ENCODE data around the gene PRRT4.
A peak's percentile ranks its signal among the peaks of the same experiment; 100 is the strongest.

Gene PRRT4

DNA sequence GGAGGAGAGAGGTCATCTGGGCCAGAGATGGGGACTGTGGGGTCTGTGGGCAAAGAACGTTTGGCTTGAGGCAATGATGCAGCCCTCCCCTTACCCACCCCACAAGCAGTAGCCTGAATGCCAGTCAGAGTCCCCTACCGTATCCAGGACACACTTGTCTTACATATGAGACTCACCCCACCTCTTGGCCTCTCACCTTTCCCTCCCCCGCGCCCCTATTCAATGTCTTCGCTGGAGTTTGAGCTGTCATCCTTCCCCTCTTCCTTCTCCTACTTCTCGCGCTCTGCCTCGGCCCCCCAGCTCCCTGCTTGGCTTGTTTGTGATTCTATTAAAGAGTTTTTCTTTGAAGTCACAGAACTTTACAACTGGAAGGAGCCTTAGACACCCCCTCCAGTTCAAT is 8.9 kb downstream of the PRRT4 start:
- TF ChIP-seq POLR2A (IDR thresholded peaks at IDR 0.05; ENCODE audit: low read depth, low read length), result no peak
- no peak for TF ChIP-seq TAF1 (IDR thresholded peaks at IDR 0.05; ENCODE audit: borderline replicate concordance, low read depth, low read length)
- TF ChIP-seq POLR2AphosphoS5 (IDR thresholded peaks at IDR 0.05; ENCODE audit: low read depth, low read length), result no peak
- no peak for DNase-seq (ENCODE audit: insufficient read length)
- no peak for FAIRE-seq

DNA sequence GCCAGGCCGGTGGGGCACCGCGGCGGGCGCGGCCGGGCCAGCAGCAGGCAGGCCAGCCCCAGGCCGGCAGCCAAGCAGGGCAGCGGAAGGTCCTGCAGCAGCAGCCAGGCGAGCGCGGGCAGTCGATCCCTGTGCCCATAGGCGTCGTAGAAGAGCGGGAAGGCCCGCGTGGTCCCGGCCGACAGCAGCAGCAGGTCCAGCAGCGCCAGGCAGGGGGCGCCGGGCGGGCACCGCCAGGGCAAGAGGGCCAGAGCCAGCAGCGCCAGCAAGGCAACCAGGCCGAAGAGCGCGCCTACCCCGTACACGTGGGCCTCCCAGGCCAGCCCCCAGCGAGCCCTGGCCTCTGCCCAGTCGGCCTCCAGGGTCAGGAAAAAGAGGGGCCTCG is 9.3 kb downstream of the PRRT4 start:
- no peak for TF ChIP-seq POLR2A (IDR thresholded peaks at IDR 0.05; ENCODE audit: low read depth, low read length)
- no peak for TF ChIP-seq POLR2AphosphoS5 (IDR thresholded peaks at IDR 0.05; ENCODE audit: low read depth, low read length)
- TF ChIP-seq TAF1 (IDR thresholded peaks at IDR 0.05; ENCODE audit: borderline replicate concordance, low read depth, low read length), result no peak
- DNase-seq (ENCODE audit: insufficient read length) (no peak), FAIRE-seq (no peak)

DNA sequence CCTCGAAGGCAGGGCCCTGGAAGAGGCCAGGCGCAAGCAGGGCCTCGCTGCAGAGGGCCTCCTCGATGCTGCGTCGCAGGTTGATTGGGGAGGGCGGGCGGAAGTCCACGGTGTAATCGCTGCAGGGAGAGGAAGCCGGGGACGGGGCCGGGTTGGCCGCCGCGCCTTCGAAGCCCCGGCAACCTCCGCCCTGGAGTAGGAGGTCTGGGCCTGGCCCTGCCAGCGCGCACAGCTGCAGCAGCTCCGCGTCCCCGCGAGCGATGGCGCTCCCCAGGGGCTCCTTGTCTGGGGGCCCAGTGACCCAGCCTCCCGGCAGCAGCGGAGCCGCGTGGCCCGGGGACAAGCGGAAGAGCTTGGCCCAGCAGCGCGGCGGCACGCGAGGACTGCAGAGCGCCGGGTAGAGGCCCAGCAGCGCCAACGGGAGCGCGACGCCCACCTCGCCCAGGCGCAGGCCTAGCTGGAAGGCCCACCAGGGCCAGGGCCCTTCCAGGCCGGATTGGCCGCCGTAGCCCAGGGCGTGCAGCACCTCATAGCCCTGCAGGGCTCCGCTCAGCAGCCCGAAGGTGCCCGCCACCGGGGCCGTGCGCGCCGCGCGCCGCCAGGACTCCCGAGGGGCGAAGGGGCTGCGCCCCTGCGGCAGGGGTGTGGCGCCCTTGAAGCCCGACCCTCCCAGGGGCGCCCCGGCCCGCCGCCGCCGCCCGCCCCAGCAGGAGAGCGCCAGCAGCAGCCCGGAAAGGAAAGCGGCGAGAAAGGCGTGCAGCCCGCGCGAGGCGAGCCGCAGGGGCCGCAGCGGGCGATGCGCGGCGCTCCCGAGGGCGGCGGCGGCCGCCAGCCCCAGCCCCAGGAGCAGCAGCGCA is 10.0 kb downstream of the PRRT4 start:
- FAIRE-seq (no peak), DNase-seq (ENCODE audit: insufficient read length) (no peak)
- no peak for TF ChIP-seq POLR2AphosphoS5 (IDR thresholded peaks at IDR 0.05; ENCODE audit: low read depth, low read length)
- no peak for TF ChIP-seq TAF1 (IDR thresholded peaks at IDR 0.05; ENCODE audit: borderline replicate concordance, low read depth, low read length)
- TF ChIP-seq POLR2A (IDR thresholded peaks at IDR 0.05; ENCODE audit: low read depth, low read length), result no peak

DNA sequence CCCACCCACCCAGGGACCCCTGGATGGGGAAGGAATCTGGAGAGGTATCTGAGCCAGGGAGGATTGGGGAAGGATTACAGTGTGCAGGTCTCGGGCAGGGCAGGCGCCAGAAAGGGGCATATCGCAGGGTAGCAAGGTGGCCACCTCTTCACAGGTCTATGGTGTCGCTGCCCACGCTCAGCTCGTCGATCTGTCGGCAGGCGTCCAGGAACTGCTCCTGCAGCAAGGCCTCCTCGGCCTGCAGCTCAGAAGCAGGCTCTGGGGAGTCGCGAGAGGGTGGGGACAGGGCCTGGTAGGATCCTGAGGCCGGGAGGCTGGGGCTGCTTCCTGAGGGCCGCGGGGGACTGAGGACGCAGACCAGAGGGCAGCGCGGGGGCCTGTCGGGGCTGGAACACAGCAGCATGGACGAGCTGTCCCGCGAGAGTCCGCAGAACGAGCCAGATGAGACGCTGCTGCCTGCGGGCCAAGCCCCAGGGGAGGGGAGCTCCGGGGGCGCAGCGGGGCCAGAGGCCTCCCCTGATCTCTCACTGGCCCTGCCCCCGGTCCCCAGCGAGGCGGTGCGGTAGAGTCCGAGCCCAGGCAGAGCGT is 10.7 kb downstream of the PRRT4 start:
- TF ChIP-seq TAF1 (IDR thresholded peaks at IDR 0.05; ENCODE audit: borderline replicate concordance, low read depth, low read length) (no peak), POLR2A (IDR thresholded peaks at IDR 0.05; ENCODE audit: low read depth, low read length) (no peak), POLR2AphosphoS5 (IDR thresholded peaks at IDR 0.05; ENCODE audit: low read depth, low read length) (no peak)
- FAIRE-seq (no peak), DNase-seq (ENCODE audit: insufficient read length) (no peak)

GRCh38 chr7:128349466-128349825 is 12.0 kb downstream of the PRRT4 start:
- TF ChIP-seq POLR2AphosphoS5 (IDR thresholded peaks at IDR 0.05; ENCODE audit: low read depth, low read length) (no peak), TAF1 (IDR thresholded peaks at IDR 0.05; ENCODE audit: borderline replicate concordance, low read depth, low read length) (no peak), POLR2A (IDR thresholded peaks at IDR 0.05; ENCODE audit: low read depth, low read length) (no peak)
- FAIRE-seq (no peak), DNase-seq (ENCODE audit: insufficient read length) (no peak)

- TF ChIP-seq POLR2AphosphoS5 (IDR thresholded peaks at IDR 0.05; ENCODE audit: low read depth, low read length), result no peak
- TF ChIP-seq TAF1 (IDR thresholded peaks at IDR 0.05; ENCODE audit: borderline replicate concordance, low read depth, low read length), result no peak
- no peak for TF ChIP-seq POLR2A (IDR thresholded peaks at IDR 0.05; ENCODE audit: low read depth, low read length)
- DNase-seq (ENCODE audit: insufficient read length) (no peak), FAIRE-seq (no peak)
Measured at GRCh38 chr7:128347647-128348097, 13.8 kb downstream of the PRRT4 start.

- TF ChIP-seq TAF1 (IDR thresholded peaks at IDR 0.05; ENCODE audit: borderline replicate concordance, low read depth, low read length) (no peak), POLR2A (IDR thresholded peaks at IDR 0.05; ENCODE audit: low read depth, low read length) (no peak), POLR2AphosphoS5 (IDR thresholded peaks at IDR 0.05; ENCODE audit: low read depth, low read length) (no peak)
- FAIRE-seq, result no peak
Measured at GRCh38 chr7:128344431-128344774, 17.1 kb downstream of the PRRT4 start.

GRCh38 chr7:128343554-128344430 is 17.7 kb downstream of the PRRT4 start, which contains the start of gene RBM28:
Gene RBM28, minus strand, starts transcription at chr7:128343908. Its CDS starts 115 bp downstream, at chr7:128343793.
- TF ChIP-seq POLR2AphosphoS5 (IDR thresholded peaks at IDR 0.05; ENCODE audit: low read depth, low read length) (peak; percentile 83), POLR2A (IDR thresholded peaks at IDR 0.05; ENCODE audit: low read depth, low read length) (peak; percentile 91), TAF1 (IDR thresholded peaks at IDR 0.05; ENCODE audit: borderline replicate concordance, low read depth, low read length) (peak; percentile 79)
- peak; percentile 85 for DNase-seq (ENCODE audit: insufficient read length)
- peak; percentile 79 for FAIRE-seq

More at GRCh38 chr7:128344431-128344774, 17.1 kb downstream of the PRRT4 start:
- no peak for DNase-seq (ENCODE audit: insufficient read length)

DNA sequence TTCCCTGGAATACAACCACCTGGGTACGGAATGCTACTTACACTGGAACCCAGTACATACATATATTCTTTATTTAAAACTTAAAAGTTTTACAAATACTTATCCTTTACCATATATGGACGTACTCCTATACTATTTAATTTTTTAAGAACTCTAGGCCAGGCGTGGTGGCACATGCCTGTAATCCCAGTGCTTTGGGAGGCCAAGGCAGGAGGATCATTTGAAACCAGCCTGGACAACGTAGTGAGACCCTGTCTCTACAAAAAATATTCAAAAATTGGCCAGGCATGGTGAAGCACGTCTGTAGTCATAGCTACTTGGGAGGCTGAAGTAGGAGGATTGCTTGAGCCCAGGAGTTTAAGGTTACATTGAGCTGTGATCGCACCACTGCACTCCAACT is 19.8 kb downstream of the PRRT4 start:
- no peak for TF ChIP-seq POLR2A (IDR thresholded peaks at IDR 0.05; ENCODE audit: low read depth, low read length)
- TF ChIP-seq TAF1 (IDR thresholded peaks at IDR 0.05; ENCODE audit: borderline replicate concordance, low read depth, low read length), result no peak
- no peak for TF ChIP-seq POLR2AphosphoS5 (IDR thresholded peaks at IDR 0.05; ENCODE audit: low read depth, low read length)
- DNase-seq (ENCODE audit: insufficient read length) (no peak), FAIRE-seq (no peak)

- no peak for DNase-seq (ENCODE audit: insufficient read length)
- no peak for FAIRE-seq
- TF ChIP-seq POLR2A (IDR thresholded peaks at IDR 0.05; ENCODE audit: low read depth, low read length), result no peak
- no peak for TF ChIP-seq POLR2AphosphoS5 (IDR thresholded peaks at IDR 0.05; ENCODE audit: low read depth, low read length)
- no peak for TF ChIP-seq TAF1 (IDR thresholded peaks at IDR 0.05; ENCODE audit: borderline replicate concordance, low read depth, low read length)
Measured at GRCh38 chr7:128335730-128336129, 25.8 kb downstream of the PRRT4 start.

DNA sequence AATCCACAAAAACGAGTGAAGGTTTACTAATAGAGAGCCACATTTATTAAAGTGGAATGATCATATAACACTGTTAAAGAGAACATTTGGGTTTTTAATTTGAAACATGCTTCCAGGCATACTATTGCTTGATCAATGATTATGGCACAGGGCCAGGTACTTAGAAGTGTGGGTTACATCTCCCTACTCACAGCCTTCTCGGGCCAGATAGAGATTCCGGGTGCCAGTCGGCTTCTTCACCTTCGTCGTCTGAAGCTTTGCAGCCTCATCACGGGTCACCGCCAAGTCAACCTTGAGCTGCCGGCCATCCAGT is 37.2 kb downstream of the PRRT4 start:
- FAIRE-seq (no peak), DNase-seq (ENCODE audit: insufficient read length) (no peak)
- TF ChIP-seq POLR2AphosphoS5 (IDR thresholded peaks at IDR 0.05; ENCODE audit: low read depth, low read length) (no peak), TAF1 (IDR thresholded peaks at IDR 0.05; ENCODE audit: borderline replicate concordance, low read depth, low read length) (no peak), POLR2A (IDR thresholded peaks at IDR 0.05; ENCODE audit: low read depth, low read length) (no peak)
